Suppressor macrophage treated with lipopolysaccharide for 4 hours (primary cell): Measurements from ENCODE around the gene CCM2.
A peak's percentile ranks its signal among the peaks of the same experiment; 100 is the strongest.

Experiments
- DNase-seq: peaks from one replicate; pipeline ENCODE4 v3.0.0-alpha.2; 2020

CCM2 gene

DNA sequence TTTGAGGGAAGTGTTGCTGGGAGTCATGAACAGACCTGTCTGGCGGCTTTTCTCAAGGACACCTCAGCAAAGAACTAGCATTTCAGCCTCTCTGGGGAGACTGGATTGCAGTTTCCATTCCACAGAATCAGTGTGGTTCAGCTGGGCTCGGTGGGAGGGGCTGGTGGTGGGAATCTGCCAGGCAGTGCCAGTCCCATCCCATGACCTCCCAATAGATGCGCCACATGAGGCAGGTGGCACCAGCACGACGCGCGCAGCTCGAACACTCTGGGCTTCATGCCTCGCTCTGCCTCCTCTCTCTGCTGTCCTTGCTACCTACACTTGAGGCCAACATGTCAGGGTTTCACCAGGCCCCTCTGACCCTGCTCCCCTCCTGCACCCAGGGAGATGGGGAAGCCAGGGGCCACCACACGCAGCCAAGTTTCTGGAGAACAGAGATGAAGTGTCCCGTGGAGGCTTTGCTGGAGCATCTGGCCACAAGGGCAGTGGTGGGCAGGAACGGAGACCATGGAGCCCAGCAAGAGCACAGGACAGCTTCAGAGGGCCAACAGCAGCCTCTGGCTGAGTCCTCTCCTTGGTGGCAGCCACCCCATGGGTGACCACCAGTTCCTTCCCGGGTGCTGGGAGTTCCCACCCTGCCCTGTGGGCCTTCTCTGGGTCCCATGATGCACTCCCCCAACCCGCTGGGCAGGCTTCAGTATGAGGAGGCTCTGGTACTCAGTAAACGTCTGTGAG is 86.5 kb downstream of the CCM2 start:
- no peak for DNase-seq

DNA sequence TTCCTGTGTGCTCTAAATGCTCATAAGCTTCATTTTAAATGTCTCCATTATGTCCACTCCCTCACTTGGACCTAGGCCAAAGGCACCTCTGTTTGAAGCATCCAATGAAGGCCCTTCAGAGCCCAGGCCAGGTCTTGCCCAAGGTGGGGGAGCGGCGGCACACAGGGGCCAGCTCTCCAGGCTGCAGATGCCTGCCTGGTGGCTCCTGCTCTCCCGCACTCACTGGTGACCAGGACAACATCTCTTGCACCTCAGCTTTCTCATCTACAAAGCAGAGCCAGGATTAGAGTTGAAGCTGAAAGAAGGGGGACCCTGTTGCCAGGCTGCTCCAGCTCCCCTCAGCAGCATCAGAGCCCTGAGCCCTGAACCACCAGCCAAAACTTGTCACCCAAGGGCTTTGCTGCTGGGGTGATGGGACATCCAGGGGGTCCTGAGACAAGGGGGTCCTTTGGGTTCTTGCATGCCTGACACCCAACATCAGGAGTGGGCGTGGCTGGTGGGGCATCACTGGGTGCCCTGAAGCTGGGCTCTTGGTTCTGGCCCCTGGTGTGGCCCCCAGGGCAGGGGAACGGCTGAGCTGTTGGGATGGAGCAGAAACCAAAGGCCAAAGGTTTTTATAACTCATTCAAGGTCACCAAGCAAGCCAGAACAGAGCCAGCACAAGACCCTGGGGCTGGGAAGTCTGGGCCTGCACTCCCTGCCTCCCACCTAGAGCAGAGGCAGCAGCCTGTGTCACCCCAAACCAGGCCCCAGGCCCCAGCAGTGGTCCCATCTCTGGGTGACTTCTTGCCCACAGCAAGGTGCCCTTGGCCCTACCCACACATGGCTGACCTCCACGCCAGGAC is 87.5 kb downstream of the CCM2 start:
- DNase-seq: no peak

DNA sequence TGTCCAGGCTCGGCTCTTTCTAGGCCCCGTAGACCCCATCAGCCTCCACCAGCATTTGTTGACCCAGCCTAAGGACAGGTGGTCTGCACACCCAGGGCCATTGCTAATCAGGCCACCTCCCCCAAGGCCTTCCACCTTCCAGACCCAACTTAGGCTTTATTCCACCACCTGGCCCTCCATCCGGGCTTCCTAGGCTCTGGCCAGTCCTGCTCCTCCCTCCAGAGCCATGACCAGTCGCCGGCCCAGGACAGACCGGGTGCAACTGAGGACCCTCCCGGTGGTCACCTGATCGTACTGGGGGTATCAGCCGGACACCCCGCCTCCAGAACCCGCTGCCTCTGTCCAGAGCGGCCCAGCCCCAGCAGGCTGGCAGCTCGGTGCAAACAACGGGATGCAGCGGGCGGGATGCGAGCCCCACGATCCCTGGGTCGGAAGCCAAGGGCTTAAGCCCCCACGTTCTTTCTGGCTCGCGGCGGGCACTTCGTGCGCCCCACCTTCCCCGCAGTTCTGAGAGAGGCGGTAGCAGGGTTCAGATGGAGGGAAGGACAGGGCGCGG is 88.2 kb downstream of the CCM2 start:
- no peak for DNase-seq

DNA sequence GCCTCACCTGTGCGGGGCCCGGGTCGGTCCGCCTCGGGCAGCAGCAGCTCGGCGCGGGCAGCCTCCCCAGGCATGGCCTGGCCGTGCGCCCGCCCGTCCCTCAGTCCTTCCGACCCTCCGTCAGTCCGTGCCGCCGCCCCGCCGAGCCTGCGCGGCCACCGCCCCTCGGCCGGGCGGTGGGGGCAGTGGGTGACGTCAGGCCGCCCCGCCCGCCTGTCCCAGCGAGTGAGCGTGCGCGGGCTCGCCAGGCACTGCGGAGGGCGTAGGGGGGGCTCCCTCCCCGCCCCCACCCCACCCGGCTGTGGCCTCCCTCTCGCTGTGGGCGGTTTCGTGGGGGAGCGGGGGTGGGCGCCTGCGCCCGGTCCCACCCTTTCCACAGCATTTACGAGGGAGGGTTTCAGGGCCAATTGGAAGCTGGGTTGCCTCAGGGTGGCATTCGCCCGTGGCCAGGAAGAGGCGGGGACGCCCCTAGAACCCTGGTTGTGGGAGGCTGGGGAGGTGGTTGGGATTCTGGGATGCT is 88.9 kb downstream of the CCM2 start, which contains the start of gene NACAD:
TSS of gene NACAD (minus strand) at position 149 of the 520 bp plus-strand sequence. CDS start at position 74, 75 bp downstream.
- DNase-seq: no peak

DNA sequence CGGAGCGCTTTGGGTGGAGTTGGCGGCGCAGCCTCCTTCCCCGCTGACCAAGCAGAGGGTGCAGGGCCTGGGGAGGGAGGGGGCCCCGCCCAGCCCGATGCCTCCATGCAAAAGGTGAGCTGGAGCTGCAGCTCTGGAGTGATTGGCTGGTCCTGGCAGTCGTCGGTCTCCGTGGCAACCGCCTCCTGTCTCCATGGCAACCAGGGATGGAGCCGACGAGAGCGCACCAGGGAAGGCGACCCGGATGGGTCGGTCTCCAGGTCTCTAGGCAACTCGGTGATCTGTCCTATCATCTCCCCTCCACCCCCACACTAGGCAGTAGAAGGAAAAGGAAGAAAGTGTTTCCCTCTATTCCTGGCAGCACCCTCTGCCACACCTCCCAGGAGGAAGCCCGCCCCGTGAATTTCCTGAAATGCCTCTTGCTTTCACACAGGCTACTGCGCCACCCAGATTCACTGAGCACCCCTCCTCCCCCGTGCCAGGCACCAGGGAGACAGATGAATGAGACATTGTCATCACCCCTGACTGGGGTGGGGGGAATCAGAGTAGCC is 89.4 kb downstream of the CCM2 start:
- DNase-seq: peak; percentile 21

DNA sequence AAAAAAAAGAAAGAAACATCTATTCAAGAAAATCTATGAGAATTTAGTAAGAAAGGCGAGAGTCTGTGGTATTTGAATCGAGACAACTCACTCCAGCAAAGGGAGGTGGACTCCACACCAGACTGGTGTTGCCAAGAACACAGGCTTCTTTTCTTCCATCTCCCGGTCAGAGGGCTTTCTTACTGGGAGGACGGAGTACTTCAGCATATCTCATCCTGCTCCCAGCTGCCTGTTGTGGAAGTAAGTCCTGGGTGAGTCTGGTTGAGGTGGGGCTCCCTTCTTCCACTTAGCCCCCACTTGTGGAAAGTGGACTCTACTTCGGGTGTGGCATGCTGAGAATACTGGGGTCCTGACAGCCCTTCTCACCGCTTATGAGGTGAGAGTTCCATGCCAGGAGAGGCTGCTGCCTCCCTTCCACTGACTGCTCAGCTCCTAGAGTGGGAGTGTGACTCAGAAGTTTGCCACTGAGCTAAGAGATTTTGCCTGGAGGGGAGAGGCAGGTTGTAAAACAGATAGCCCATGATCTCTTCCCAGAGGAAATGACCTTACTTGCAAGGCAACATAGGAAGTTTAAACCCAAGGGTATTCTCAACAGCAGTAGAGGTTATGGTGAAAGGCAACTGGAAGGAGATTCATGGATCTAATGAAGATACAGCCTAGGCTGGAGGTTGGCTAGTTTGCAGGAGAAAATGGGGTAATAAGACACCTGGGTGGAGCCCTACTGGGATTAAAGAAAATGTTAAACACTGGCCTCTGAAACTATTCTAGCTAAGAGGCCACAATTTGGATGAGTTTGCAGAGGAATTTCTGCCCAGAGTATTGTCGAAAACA is 92.3 kb downstream of the CCM2 start:
- DNase-seq: no peak

DNA sequence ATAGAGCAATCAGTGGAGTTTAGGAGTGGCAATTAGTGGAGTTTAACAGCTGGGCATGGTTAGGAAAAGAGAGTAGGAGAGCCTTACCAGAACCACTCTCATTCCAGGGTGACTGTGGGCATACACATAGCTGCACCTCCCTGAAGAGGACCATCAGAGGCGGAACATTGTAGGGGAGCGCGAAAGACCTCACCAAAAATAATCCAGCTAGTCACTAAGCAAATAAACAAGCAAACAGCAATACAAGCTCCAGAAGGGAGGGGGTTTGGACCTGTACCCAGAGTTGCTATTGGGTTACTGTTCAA is 92.9 kb downstream of the CCM2 start:
- DNase-seq: no peak

DNA sequence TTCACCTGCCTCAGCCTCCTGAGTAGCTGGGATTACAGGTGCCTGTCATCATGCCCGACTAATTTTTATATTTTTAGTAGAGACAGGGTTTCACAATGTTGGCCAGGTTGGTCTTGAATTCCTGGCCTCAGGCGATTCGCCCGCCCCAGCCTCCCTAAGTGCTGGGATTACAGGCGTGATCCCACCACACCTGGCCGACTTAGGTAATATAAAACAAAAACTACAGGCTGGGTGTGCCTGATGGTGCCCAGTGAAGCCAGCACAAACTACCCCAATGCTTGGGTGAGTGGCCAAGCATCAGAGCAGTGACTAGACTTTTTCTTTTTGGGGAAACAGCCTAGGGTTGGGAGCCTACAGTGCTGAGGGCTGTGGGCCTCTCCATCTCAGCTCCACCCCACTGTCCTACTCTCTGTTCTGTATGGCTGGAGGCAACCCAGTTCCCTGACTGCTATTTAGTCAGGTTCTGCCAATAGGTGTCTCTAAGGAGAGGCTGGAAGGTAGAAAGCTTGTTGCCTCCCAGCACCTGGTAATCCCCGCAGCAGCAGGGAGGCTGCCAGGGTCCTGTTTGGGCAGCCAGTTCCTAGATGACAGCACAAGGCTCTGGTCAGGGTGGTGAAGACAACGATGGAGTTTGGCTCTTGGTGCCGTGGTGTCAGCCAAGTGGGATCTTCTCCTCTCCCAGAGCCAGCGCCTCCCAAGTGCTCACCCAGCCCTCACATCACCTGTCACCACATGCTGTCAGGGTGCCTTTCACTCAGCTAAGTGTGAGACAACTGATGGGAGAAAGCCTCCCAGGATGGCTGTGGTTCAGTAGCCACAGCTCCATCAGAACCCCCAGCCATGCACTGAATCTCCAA is 99.2 kb downstream of the CCM2 start:
- no peak for DNase-seq

DNA sequence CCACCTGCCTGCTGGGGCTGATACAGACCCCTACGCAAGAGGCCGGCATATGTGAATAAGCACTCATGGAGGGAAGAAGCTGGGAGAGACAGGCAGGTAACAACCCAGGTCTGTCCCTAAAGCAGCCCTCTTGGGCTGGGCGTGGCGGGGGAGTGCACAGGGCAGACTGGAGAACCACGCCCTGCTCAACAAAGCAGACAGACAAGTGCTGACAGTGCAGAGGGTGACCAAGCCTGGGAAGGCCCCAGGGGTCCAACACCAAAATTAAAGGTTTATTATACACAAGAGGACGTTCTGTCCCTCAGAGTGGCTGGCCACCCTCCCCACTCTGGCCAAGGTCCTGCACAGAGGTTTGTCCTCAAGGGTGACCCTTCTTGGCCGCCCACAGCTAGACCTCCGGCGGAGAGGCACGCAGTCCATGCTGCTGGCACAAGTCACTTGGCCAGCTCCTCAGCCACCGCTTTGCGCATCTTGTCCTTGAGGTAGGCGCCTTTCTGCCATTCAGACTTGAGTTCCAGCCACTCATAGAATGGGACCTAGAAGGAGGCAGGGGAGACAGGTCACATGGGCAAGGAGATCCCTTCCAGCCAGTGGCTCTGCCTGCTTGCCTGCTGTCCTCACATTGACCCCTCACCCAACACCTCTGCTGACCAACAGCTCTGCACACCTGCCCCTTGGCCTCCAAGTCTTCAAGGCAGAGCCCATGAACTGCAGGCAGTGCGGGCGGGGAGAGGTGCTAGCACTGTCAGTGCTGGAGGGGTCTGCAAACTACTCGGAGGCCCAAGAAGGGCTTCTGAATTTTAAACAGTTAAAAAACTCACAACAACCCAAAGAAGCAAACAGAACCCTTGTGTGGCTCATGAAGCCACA is 100.1 kb downstream of the CCM2 start:
- no peak for DNase-seq

DNA sequence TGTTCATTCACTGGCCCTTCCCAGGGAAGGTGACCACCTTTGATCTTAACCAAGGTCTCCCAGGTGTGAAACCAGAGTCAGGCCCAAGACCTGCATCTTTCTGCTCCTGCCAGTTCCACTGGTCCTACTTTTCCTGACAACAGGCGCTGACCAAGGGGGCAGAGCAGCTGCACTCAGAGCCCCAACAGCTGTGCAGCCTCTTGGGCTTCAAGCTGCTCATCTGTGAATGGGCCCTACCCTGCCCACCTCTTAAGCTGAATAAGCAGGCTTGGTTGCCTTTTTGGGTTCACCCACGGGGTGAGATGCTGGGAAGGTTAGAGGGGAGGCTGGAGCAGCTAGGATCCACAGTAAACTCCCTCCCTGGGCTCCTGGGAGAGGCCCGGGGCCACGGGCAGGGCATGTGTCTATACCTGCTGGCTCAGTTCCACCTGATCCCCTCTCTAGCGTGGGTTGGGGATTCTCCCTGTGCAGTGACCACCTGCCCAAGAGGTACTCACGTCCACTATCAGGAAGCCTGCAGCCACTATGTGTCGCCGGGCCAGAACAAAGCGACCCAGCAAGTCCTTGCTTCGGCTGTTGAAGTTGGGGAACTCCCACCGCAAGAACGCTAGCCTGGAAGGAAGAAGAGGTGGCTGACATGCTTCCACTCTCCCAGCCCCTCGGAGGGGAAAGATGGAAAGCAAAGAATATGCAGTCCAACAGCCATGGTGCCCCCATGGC is 100.9 kb downstream of the CCM2 start:
- no peak for DNase-seq

DNA sequence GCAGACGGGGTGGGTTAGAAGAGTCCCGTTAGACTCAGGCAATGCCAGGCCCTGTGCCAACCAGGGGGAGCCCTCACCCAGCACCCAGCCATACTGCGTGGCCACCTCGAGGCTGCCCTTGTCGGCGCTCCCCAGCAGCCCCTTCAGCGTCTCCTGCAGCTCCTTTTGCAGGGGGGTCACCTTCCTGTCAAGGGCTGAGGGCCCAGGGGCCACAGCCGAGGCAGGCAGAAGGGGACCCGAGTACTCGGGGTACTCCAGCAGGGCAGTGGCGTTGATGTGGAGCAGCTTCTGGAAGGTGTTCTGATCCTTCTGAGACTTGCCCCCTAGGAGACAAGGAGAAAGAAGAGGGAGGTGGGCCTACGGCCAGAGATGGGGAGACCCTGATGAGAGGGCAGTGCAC is 101.7 kb downstream of the CCM2 start:
- DNase-seq: no peak

DNA sequence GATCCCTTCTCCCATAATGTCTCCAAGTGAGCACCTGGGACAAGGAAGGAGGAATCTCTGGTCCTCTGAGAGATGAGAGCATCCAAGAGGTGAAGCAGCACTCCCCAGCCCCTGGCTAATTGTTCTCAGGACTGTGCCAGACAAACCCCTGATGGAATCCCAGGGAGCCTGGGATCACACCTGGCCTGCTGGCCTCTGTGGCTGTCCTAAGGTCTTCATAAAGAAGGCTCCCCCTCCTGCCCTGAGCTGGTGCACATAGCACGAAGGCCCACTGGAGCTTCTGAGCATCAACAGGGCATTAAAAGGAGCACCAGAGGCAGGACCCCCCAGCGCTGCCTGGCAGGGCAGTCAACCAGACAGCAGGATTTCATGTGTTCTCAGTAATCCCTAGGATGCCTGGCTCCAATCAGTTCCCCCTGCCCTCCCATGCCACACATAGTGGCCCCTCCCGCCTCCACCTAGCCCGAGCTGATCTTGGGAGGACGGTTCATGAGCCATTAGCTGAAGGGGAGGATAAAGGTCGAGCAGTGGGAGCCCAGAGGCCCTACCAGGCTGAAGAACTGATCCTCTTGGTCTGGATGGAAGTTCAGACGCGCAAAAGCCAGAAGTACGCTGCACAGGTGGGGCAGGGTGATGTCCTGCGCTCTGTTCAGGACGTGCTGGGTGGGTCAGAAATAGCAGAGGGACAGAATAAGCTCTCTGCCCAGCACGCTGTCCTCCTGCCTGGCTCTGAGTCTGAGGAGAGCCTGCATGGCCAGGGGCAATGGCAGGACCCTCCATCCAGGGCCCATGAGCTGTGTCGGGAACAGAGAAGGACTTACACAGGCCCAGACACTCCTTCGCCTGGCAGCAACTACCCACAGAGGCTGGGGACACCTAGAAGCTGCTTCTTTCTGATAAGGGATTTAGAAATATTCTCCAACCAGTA is 103.0 kb downstream of the CCM2 start:
- DNase-seq: no peak

DNA sequence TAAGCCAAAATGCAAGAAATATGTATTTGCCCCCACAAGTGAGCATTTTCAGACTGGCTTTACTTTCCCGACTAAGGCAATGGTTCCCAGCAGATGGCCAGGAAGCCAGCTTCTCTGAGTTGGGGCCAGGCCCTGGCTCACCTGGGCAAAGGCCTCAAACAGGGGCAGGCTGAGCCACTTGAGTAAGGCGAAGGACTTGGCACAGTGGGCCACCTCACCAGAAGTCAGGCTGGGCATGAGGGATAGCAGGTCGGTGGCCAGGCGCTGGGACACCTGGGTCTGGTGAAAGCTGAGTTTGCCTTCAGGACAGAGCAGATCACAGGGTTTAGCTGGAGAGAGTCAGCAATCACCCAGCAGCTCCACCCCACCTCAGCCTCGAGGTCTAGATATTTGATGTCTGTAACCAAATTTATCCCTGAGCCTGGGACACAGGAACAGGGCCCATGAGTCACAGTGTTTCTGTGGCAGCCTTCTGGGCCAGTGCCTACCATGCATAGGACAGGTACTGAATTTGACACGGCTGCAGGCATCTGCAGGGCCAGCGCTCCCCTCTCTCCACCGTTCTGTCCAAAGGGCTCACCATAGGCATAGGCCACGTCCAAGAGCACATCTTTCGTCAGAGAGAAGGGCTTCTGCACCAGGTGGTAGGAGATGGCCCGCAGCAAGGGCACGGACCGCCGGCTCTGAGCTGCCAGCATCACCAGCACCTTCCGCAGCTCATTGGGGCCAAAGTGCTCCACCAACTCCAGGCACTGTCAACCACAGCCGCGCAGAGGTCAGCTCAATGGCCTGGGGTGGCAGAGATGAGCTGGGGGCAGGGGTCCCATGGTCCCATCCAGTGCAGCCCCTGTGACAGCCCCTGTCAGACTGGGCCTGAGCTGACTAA is 104.2 kb downstream of the CCM2 start:
- DNase-seq: no peak

DNA sequence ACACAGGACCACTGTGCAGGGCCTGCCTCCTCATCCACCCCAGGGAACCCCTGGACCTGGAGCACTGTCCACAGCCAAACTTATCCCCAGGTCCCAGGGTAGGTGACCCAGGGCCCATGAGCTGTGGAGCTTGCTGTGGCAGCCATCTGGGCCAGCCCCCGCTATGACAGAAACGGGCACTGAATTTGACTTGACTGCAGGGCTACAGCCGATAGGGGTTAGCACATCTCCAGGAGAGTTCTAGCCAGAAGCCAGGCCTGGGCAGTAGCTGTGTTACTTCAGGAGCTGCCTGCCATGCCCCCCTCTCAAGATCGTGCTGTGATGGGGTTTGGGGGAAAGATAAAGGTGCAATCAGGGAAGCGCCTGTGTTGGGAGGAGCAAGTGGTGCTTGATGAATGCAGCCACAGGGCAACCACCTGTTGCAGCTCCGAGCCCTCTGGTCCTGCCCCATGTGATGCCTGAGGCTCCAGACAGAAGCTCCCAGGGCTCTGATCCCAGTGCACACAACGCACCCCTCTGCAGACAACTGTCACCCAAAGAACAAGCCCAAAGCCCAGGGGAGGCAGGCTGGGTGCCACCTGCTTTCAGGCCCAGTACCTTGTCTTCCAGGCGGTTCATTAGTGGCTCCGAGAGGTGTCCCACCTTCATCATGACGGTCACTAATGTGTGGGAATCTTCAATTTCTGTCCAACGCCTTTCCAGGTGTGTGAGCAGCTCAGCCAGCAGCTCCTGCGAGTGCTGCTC is 105.0 kb downstream of the CCM2 start:
- DNase-seq: no peak

DNA sequence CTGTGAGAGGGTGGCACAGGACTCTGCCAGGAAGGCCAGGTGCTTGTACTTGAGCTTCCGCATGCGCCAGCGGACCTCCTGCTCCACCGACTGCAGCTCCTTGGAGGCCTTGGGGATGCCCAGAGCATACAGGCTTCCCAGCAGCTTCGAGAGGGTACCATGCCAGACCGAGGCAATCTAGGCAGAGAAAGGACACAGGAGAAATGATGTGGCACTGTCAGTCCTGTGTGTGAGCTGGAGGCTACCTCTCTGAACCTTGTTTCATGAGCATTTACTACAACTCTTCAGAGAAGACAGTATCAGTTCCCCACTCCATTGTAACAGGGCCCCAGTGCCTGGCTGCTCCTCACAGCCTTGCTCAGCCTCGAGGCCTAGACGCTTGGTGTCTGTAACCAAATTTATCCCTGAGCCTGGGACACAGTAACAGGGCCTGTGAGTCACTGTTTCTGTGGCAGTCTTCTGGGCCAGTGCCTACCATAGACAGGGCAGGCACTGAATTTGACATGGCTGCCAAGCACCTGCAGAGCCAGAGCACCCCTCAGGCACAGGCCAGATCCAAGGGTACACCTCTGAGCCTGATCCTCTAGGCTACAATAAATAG is 105.7 kb downstream of the CCM2 start:
- DNase-seq: no peak

DNA sequence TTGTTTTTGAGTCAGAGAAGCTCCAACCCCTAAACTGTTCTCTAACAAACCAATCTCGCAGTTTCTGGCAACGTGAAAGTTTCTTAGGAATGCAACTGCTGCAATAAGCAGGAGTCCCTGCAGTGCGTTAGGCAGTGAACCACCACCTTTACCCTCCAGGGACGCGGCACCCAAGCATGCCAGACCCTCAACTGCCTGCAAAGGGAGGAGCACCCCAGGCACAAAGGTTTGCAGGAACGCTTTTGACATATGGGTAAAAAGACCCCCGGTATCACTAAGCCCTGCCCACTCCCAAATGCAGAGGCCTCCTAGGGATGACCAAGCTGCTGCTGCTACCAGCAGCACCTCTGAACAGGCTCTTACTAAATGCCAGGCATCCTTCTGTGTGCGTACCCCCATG is 106.8 kb downstream of the CCM2 start:
- DNase-seq: no peak

DNA sequence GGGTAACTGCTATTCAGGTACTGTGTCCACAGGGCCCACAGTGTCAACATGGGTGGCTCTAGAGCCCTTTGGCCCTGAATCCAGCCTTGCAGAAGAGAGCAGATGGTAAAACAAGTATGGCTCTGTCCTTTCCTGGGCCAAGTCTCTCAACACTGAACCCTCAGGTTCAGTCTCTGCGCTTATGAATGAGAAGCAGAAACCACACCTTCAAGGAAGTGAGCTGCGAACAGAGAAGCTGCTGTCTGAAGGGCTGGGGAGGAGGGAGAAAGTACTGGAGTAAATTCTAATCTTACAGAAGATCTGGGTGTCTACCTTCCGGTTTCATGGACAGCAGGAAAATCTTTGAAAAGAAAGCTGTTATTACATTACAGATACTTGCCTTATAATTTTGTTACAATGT is 107.4 kb downstream of the CCM2 start:
- DNase-seq: no peak
